Caco-2 (cell line): Measurements from ENCODE around the gene JADE2. TPM values are rescaled to one million over a fixed set of nuclear protein-coding genes. Genes with fewer than 3 reads are reported as not detected.

Source experiments
- BruUV-seq: library from RNA; stranded (reverse); fragments of 400-500 nt; replicated peaks from 2 replicates; lab custom pipeline; 2021; lab: Mats Ljungman, UMichigan
- CTCF ChIA-PET: fragments of 300-600 bp; sonication (Branson Sonifier 250); formaldehyde crosslinking; loops from one replicate; lab custom pipeline; 2022; ENCODE audit warnings: antibody characterized with exemption; lab: Charles Lee
- POLR2A ChIA-PET: fragments of 300-600 bp; sonication (Branson Sonifier 250); formaldehyde crosslinking; loops from one replicate; lab custom pipeline; 2022; ENCODE audit warnings: antibody characterized with exemption; lab: Charles Lee
- DNase-seq, 2 experiments: peaks; one replicate each; pipeline versions ENCODE4 v3.0.0 to v3.0.0-alpha.2; 2020 to 2022
- H3K27me3 ChIP-seq: replicated peaks from 2 replicates; pipeline ENCODE4 v1.6.0; 2011; ENCODE audit warnings: low read length; ENCODE audit not compliant: control insufficient read depth, insufficient read depth
- H3K36me3 ChIP-seq: 2 replicates; pipeline ENCODE4 v1.5.1; 2011; ENCODE audit warnings: low read length; ENCODE audit not compliant: control insufficient read depth, insufficient read depth
- H3K4me1 ChIP-seq: fragments of 250-450 bp; sonication (Bioruptor Pico); 2 replicates; pipeline ENCODE4 v1.5.1; 2020; ENCODE audit warnings: mild to moderate bottlenecking
- H3K4me3 ChIP-seq: 2 replicates; pipeline ENCODE4 v1.5.1; 2011; ENCODE audit warnings: low read depth, mild to moderate bottlenecking, control low read depth, low read length
- H3K9me3 ChIP-seq: fragments of 250-450 bp; sonication (Bioruptor Pico); 2 replicates; pipeline ENCODE4 v1.5.1; 2020; ENCODE audit warnings: mild to moderate bottlenecking, moderate library complexity
- H3K27ac Mint-ChIP-seq: one replicate; pipeline ENCODE4 v1.8.0; 2022; ENCODE audit warnings: mixed read lengths; ENCODE audit not compliant: unreplicated experiment
- H3K27me3 Mint-ChIP-seq: one replicate; pipeline ENCODE4 v1.8.0; 2022; ENCODE audit warnings: mixed read lengths; ENCODE audit not compliant: insufficient read depth, unreplicated experiment
- H3K36me3 Mint-ChIP-seq: one replicate; pipeline ENCODE4 v1.8.0; 2022; ENCODE audit warnings: mild to moderate bottlenecking, mixed read lengths; ENCODE audit not compliant: insufficient read depth, unreplicated experiment
- H3K4me1 Mint-ChIP-seq: one replicate; pipeline ENCODE4 v1.8.0; 2022; ENCODE audit warnings: low read depth, mixed read lengths; ENCODE audit not compliant: unreplicated experiment
- H3K4me3 Mint-ChIP-seq: one replicate; pipeline ENCODE4 v1.8.0; 2022; ENCODE audit warnings: mild to moderate bottlenecking, moderate library complexity, mixed read lengths; ENCODE audit not compliant: unreplicated experiment
- H3K9me3 Mint-ChIP-seq: one replicate; pipeline ENCODE4 v1.8.0; 2022; ENCODE audit warnings: mixed read lengths; ENCODE audit not compliant: unreplicated experiment
- intact Hi-C: fragments of 100-400 bp; cut with micrococcal nuclease; formaldehyde crosslinking; loops from one replicate; pipeline ENCODE4 v1.10.0; 2022; ENCODE audit not compliant: unreplicated experiment
- total RNA-seq: library from RNA; stranded (reverse); gene quantifications from 2 replicates; pipeline ENCODE4 v1.2.3, GENCODE V29; 2022
- TF ChIP-seq, protein P1 (sequence below), 2 experiments: fragments of 200-600 bp in 1 of 2; IDR thresholded peaks; 1 replicate in 1 of 2; 2 replicates in 1 of 2; pipeline versions ENCODE4 v1.5.1 to v1.8.0; 2011 to 2022; ENCODE audit warnings: antibody characterized with exemption in 1 of 2, control low read depth in 1 of 2, inconsistent platforms in 1 of 2, low read depth in 1 of 2, low read length in 1 of 2, mild to moderate bottlenecking in 1 of 2, moderate library complexity in 1 of 2; ENCODE audit not compliant: insufficient read depth in 1 of 2, severe bottlenecking in 1 of 2, unreplicated experiment in 1 of 2

Gene JADE2
- total RNA-seq, 1 experiment from 2014 or later = 67.6 TPM

- no TSS peak for BruUV-seq
- no peaks in the 10 kb centered on the region for H3K27me3 Mint-ChIP-seq
- no peak overlapping the region for H3K4me3 Mint-ChIP-seq
- no peaks in the 10 kb centered on the region for H3K4me1 ChIP-seq
- no peak overlapping the region for H3K27ac Mint-ChIP-seq
- peaks cover 8% of the 10 kb centered on the region for H3K36me3 ChIP-seq
- H3K4me1 Mint-ChIP-seq = no peaks in the 10 kb centered on the region
- TF ChIP-seq, protein P1, sequence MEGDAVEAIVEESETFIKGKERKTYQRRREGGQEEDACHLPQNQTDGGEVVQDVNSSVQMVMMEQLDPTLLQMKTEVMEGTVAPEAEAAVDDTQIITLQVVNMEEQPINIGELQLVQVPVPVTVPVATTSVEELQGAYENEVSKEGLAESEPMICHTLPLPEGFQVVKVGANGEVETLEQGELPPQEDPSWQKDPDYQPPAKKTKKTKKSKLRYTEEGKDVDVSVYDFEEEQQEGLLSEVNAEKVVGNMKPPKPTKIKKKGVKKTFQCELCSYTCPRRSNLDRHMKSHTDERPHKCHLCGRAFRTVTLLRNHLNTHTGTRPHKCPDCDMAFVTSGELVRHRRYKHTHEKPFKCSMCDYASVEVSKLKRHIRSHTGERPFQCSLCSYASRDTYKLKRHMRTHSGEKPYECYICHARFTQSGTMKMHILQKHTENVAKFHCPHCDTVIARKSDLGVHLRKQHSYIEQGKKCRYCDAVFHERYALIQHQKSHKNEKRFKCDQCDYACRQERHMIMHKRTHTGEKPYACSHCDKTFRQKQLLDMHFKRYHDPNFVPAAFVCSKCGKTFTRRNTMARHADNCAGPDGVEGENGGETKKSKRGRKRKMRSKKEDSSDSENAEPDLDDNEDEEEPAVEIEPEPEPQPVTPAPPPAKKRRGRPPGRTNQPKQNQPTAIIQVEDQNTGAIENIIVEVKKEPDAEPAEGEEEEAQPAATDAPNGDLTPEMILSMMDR (IDR thresholded peaks at IDR 0.05; ENCODE audit: insufficient read depth in 1 of 2, low read depth in 1 of 2, low read length in 1 of 2, severe bottlenecking in 1 of 2, unreplicated experiment in 1 of 2) = no peak
- no peak for DNase-seq
- H3K36me3 Mint-ChIP-seq = peaks cover 67% of the 10 kb centered on the region
- intact Hi-C loops = no loop called here
- ChIA-PET POLR2A (no interaction called here), CTCF (no interaction called here)
- no peak overlapping the region for H3K4me3 ChIP-seq
- H3K9me3 Mint-ChIP-seq = no peaks in the 10 kb centered on the region
- no peaks in the 10 kb centered on the region for H3K9me3 ChIP-seq
- no peaks in the 10 kb centered on the region for H3K27me3 ChIP-seq
Observed at GRCh38 chr5:134569758-134570364, 44.4 kb downstream of the JADE2 start.

- peaks cover 6% of the 10 kb centered on the region for H3K36me3 ChIP-seq
Observed at GRCh38 chr5:134570365-134570758, 44.9 kb downstream of the JADE2 start.

DNA sequence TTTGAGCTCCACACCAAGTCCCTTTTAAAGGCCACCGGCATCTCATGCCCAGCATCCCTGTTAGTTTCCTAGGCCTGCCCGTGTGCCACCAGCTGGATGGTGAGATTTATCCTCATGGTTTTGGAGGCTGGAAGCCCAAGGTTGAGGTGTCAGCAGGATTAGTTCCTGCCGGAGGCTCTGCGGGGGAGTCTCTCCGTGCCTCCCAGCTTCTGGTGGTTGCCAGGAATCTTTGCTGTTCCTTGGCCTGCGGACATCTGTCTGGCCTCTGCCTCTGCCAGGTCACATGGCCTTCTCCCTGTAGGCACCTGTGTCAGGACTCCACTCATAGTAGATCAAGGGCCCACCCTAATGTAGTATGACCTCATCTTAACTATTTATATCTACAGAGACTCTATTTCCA is 45.4 kb downstream of the JADE2 start:
- H3K36me3 ChIP-seq = peaks cover 6% of the 10 kb centered on the region
- H3K4me3 ChIP-seq = no peak overlapping the region
- no TSS peak for BruUV-seq
- Mint-ChIP-seq H3K4me1 (no peaks in the 10 kb centered on the region), H3K9me3 (no peaks in the 10 kb centered on the region), H3K36me3 (peaks cover 71% of the 10 kb centered on the region), H3K27me3 (no peaks in the 10 kb centered on the region), H3K27ac (no peak overlapping the region), H3K4me3 (no peak overlapping the region)
- H3K4me1 ChIP-seq = no peaks in the 10 kb centered on the region
- DNase-seq = no peak
- ChIA-PET POLR2A (no interaction called here), CTCF (no interaction called here)
- intact Hi-C loops = no loop called here
- TF ChIP-seq, protein P1 (IDR thresholded peaks at IDR 0.05; ENCODE audit: insufficient read depth in 1 of 2, low read depth in 1 of 2, low read length in 1 of 2, severe bottlenecking in 1 of 2, unreplicated experiment in 1 of 2) = no peak
- H3K27me3 ChIP-seq = no peaks in the 10 kb centered on the region
- no peaks in the 10 kb centered on the region for H3K9me3 ChIP-seq

More at GRCh38 chr5:134570365-134570758, 44.9 kb downstream of the JADE2 start:
- DNase-seq = no peak
- Mint-ChIP-seq H3K27me3 (no peaks in the 10 kb centered on the region), H3K4me3 (no peak overlapping the region), H3K36me3 (peaks cover 72% of the 10 kb centered on the region), H3K4me1 (no peaks in the 10 kb centered on the region), H3K27ac (no peak overlapping the region), H3K9me3 (no peaks in the 10 kb centered on the region)
- CTCF ChIA-PET = no interaction called here
- POLR2A ChIA-PET = no interaction called here
- H3K9me3 ChIP-seq = no peaks in the 10 kb centered on the region
- intact Hi-C loops = no loop called here
- no peak overlapping the region for H3K4me3 ChIP-seq
- BruUV-seq = no TSS peak
- no peaks in the 10 kb centered on the region for H3K4me1 ChIP-seq
- no peaks in the 10 kb centered on the region for H3K27me3 ChIP-seq
- TF ChIP-seq, protein P1 (IDR thresholded peaks at IDR 0.05; ENCODE audit: insufficient read depth in 1 of 2, low read depth in 1 of 2, low read length in 1 of 2, severe bottlenecking in 1 of 2, unreplicated experiment in 1 of 2) = no peak
